Testis (tissue), 3 donors: ENCODE measurements around the gene NXPH4. TPM values are rescaled to one million over a fixed set of nuclear protein-coding genes. Genes with fewer than 3 reads are reported as not detected.
A peak's percentile ranks its signal among the peaks of the same experiment; 100 is the strongest.

Experiments used
- DNase-seq: peaks from one replicate; pipeline ENCODE4 v3.0.0-alpha.2; 2019
- H3K27ac ChIP-seq, 2 donors: fragments of 200-600 bp; sonication (generic); one replicate each; pipeline ENCODE4 v1.5.1; 2019
- H3K27me3 ChIP-seq: fragments of 200-600 bp; sonication (generic); one replicate; pipeline ENCODE4 v1.5.1; 2019
- H3K36me3 ChIP-seq: fragments of 200-600 bp; sonication (generic); one replicate; pipeline ENCODE4 v1.5.1; 2017; ENCODE audit warnings: low read depth; ENCODE audit errors: missing control alignments
- H3K4me1 ChIP-seq: fragments of 200-600 bp; sonication (generic); one replicate; pipeline ENCODE4 v1.5.1; 2019
- H3K4me3 ChIP-seq, 2 donors: fragments of 200-600 bp; sonication (generic); one replicate each; pipeline ENCODE4 v1.5.1; 2017 to 2019
- H3K9me3 ChIP-seq: fragments of 200-600 bp; sonication (generic); one replicate; pipeline ENCODE4 v1.5.1; 2017
- POLR2A ChIP-seq: fragments of 450-650 bp; IDR thresholded peaks from one replicate; pipeline ENCODE4 v1.6.1; 2017; ENCODE audit warnings: antibody characterized with exemption, mild to moderate bottlenecking, moderate library complexity
- WGBS, 2 donors: methylation state at CpG; one replicate each; pipeline ENCODE4 v1.1.5; 2018; 5-methylcytosine and 5-hydroxymethylcytosine counted together
- intact Hi-C: fragments of 100-400 bp; cut with DNase I; formaldehyde crosslinking; loops from one replicate; pipeline ENCODE4 v1.15.1; 2023; ENCODE audit warnings: low total_unique reads
- polyA plus RNA-seq: library from polyadenylated mRNA; stranded (reverse); fragments of 350-450 nt; fragmentation: Illumina TruSeq; extraction: RNeasy Lipid Tissue Mini Kit (QIAGEN cat#74804); gene quantifications from one replicate; pipeline ENCODE4 v1.2.3, GENCODE V29; 2014; ENCODE audit warnings: low read depth, low replicate concordance; ENCODE audit not compliant: insufficient read depth
- total RNA-seq, 2 donors: library from RNA; depleted of rRNA; stranded (reverse); fragments of >200 nt; gene quantifications; one replicate each; pipeline ENCODE4 v1.2.3, GENCODE V29; 2016
- TF ChIP-seq, protein P1 (sequence below), 3 experiments: fragments of 450-650 bp in 2 of 3; fragments of 200-600 bp in 1 of 3; sonication (generic) in 1 of 3; IDR thresholded peaks; one replicate each; pipeline ENCODE4 v1.5.1; 2016 to 2019; ENCODE audit warnings: antibody characterized with exemption in 3 of 3, mild to moderate bottlenecking in 2 of 3, moderate library complexity in 1 of 3

Gene NXPH4
- total and polyA plus RNA-seq, 3 donors from 2014 or later = 1.8 to 7.7 (median 7.5) TPM

DNA sequence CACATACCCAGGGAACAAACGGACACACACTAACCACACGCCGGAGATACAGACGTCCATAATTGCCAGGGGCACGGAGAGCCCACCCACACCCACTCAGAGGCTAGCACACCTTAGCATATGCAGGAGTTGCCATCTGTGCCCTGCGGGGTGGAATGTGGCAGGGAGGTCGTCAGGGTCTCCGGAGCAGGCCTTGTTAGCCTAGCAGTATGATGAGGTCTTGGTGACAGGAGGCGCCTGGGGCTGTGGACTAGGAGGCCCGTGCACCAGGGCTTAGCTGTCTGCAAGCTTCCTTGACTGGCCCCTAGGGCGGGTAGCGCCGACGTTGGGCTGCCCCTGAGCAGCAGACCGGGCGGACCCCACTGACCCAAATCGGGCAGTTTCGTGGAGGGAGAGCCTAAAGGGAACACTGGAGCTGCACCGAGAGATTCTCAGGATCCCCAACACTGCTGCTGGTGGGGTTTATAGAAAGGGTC lies 24.4 kb downstream of the NXPH4 start:
- Histone ChIP-seq H3K4me3 (no peak overlapping the region), H3K4me1 (peaks cover 34% of the 10 kb centered on the region), H3K27ac (no peak overlapping the region), H3K27me3 (no peaks in the 10 kb centered on the region), H3K9me3 (no peaks in the 10 kb centered on the region), H3K36me3 (no peaks in the 10 kb centered on the region)
- 25 to 33% methylated on average over 3 to 16 of the region's 19 CpGs for WGBS, 2 donors
- intact Hi-C loops = no loop called here
- no peak for DNase-seq
- no peak for TF ChIP-seq POLR2A
- TF ChIP-seq, protein P1, sequence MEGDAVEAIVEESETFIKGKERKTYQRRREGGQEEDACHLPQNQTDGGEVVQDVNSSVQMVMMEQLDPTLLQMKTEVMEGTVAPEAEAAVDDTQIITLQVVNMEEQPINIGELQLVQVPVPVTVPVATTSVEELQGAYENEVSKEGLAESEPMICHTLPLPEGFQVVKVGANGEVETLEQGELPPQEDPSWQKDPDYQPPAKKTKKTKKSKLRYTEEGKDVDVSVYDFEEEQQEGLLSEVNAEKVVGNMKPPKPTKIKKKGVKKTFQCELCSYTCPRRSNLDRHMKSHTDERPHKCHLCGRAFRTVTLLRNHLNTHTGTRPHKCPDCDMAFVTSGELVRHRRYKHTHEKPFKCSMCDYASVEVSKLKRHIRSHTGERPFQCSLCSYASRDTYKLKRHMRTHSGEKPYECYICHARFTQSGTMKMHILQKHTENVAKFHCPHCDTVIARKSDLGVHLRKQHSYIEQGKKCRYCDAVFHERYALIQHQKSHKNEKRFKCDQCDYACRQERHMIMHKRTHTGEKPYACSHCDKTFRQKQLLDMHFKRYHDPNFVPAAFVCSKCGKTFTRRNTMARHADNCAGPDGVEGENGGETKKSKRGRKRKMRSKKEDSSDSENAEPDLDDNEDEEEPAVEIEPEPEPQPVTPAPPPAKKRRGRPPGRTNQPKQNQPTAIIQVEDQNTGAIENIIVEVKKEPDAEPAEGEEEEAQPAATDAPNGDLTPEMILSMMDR (IDR thresholded peaks at IDR 0.05) = no peak

DNA sequence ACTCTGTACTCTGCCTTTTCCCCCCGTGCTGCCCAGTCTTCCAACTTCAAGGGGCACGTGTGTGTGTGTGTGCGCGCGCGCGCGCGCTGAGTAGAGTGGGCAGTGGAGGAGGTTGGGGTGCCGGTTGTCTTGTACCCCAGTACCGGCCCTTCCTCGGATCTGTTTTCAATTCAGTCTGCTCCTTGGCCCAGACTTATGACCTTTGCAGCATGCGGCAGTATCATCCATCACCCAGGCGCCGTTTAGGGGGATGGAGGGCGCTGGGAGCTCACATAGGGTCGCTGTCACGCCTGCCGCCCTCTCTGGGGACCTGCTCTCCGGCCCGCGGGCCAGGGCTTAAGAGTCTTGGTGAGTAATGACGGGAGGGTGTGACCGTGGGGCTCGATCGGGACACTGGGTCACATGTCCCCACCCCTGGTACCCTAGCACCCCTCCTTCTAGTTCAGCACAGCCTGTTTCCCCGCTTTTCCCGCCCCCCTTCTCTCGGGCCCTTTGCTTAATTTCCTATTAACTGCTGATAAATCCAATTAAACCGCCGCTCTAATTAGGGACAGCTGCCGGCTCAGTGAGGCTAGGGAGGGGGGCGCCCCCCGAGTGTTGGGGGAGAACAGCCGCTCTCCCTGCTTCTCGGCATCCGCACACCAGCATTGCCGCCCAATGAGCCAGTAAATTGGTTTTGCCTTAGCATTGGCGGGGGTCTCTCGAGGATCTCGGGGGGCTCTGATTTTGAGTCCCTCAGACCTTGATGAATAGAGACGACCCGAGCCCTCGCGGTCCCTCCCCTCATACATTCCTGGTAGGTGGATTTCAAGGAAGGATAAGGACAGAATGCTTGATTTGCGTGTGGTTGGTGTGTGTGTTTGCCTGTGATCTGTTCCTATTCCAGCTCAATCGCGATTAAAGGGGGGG lies 25.1 kb downstream of the NXPH4 start:
- TF ChIP-seq, protein P1 (IDR thresholded peaks at IDR 0.05) = no peak
- no peak for TF ChIP-seq POLR2A
- Histone ChIP-seq H3K27me3 (no peaks in the 10 kb centered on the region), H3K4me3 (no peak overlapping the region), H3K36me3 (no peaks in the 10 kb centered on the region), H3K27ac (no peak overlapping the region), H3K4me1 (peaks cover 34% of the 10 kb centered on the region), H3K9me3 (no peaks in the 10 kb centered on the region)
- intact Hi-C loops = no loop called here
- DNase-seq = no peak
- WGBS, 2 donors = 21 to 28% methylated on average over 46 to 48 of the region's 48 CpGs

GRCh38 chr12:57242329-57242690 lies 25.7 kb downstream of the NXPH4 start:
- intact Hi-C loops = no loop called here
- Histone ChIP-seq H3K27ac (no peak overlapping the region), H3K4me1 (peaks cover 34% of the 10 kb centered on the region), H3K27me3 (no peaks in the 10 kb centered on the region), H3K36me3 (no peaks in the 10 kb centered on the region), H3K4me3 (peak overlapping the region in 1 of 2 donors; percentile 31), H3K9me3 (no peaks in the 10 kb centered on the region)
- DNase-seq = no peak
- 5 to 6% methylated on average over 4 to 18 of the region's 18 CpGs for WGBS, 2 donors
- TF ChIP-seq, protein P1 (IDR thresholded peaks at IDR 0.05) = no peak
- TF ChIP-seq POLR2A = no peak

- DNase-seq = peak; percentile 65
- no peaks in the 10 kb centered on the region for H3K9me3 ChIP-seq
- WGBS, 2 donors = 4 to 8% methylated on average over 15 to 41 of the region's 45 CpGs
- TF ChIP-seq, protein P1 (IDR thresholded peaks at IDR 0.05) = peak; percentile 18 to 53 (median 51)
- no peak for TF ChIP-seq POLR2A
- H3K36me3 ChIP-seq = no peaks in the 10 kb centered on the region
- intact Hi-C loops = no loop called here
- H3K4me3 ChIP-seq = peak overlapping the region; percentile 31 to 40
- H3K27ac ChIP-seq = no peak overlapping the region
- peaks cover 33% of the 10 kb centered on the region for H3K4me1 ChIP-seq
- no peaks in the 10 kb centered on the region for H3K27me3 ChIP-seq
Observed at GRCh38 chr12:57242691-57243454, 26.3 kb downstream of the NXPH4 start.
